Osteoblast (primary cell): Measurements from ENCODE around the gene COMMD9. TPM values are rescaled to one million over a fixed set of nuclear protein-coding genes. Genes with fewer than 3 reads are reported as not detected.

Experiments used
- DNase-seq: peaks from one replicate; pipeline ENCODE4 v3.0.0; 2011; ENCODE audit warnings: low spot score, mixed read lengths; ENCODE audit not compliant: insufficient read length; ENCODE audit errors: missing footprints
- H2AFZ ChIP-seq: 2 replicates; pipeline ENCODE4 v1.6.0; 2011; ENCODE audit warnings: mild to moderate bottlenecking, low read length
- H3K27ac ChIP-seq: 2 replicates; pipeline ENCODE4 v1.5.1; 2011; ENCODE audit warnings: mild to moderate bottlenecking, low read depth, low read length, moderate library complexity
- H3K27me3 ChIP-seq: 2 replicates; pipeline ENCODE4 v1.6.0; 2012; ENCODE audit warnings: mild to moderate bottlenecking, control low read depth, inconsistent platforms, low read length, moderate library complexity; ENCODE audit not compliant: insufficient read depth
- H3K36me3 ChIP-seq: 2 replicates; pipeline ENCODE4 v1.5.1; 2011; ENCODE audit warnings: mild to moderate bottlenecking, low read length, control low read depth, moderate library complexity; ENCODE audit not compliant: insufficient read depth
- H3K4me1 ChIP-seq: 2 replicates; pipeline ENCODE4 v1.5.1; 2011; ENCODE audit warnings: mild to moderate bottlenecking, low read length, control low read depth, moderate library complexity; ENCODE audit not compliant: insufficient read depth
- H3K4me2 ChIP-seq: 2 replicates; pipeline ENCODE4 v1.6.0; 2011; ENCODE audit warnings: mild to moderate bottlenecking, low read length; ENCODE audit not compliant: insufficient read depth
- H3K4me3 ChIP-seq: fragments of 200-600 bp; sonication (generic); 3 replicates; pipeline ENCODE4 v1.5.1; 2012; ENCODE audit warnings: mild to moderate bottlenecking, low read length, inconsistent platforms; ENCODE audit not compliant: insufficient read depth
- H3K79me2 ChIP-seq: 2 replicates; pipeline ENCODE4 v1.6.0; 2012; ENCODE audit warnings: mild to moderate bottlenecking, low read length, control low read depth, inconsistent platforms; ENCODE audit not compliant: insufficient read depth
- H3K9me3 ChIP-seq: 2 replicates; pipeline ENCODE4 v1.5.1; 2011; ENCODE audit warnings: low read depth, low read length, control low read depth
- H4K20me1 ChIP-seq: 2 replicates; pipeline ENCODE4 v1.6.0; 2012; ENCODE audit warnings: mild to moderate bottlenecking, low read length, control low read depth; ENCODE audit not compliant: insufficient read depth
- total RNA-seq: library from RNA; depleted of rRNA; stranded (reverse); fragments of >200 nt; gene quantifications from 2 replicates; pipeline ENCODE4 v1.2.3, GENCODE V29; 2012
- TF ChIP-seq, protein P1 (sequence below): IDR thresholded peaks from 2 replicates; pipeline ENCODE4 v1.5.1; 2011; ENCODE audit warnings: mild to moderate bottlenecking, low read depth, low read length, moderate library complexity; ENCODE audit errors: extremely low read depth

The COMMD9 gene
- total RNA-seq, 1 donor, result 52.5 TPM

- H2AFZ ChIP-seq, result no peak overlapping the region
- DNase-seq, result no peak
- H3K79me2 ChIP-seq, result no peaks in the 10 kb centered on the region
- peaks cover 40% of the 10 kb centered on the region for H3K27me3 ChIP-seq
- H3K4me3 ChIP-seq, result no peak overlapping the region
- peaks cover 11% of the 10 kb centered on the region for H3K4me1 ChIP-seq
- H3K9me3 ChIP-seq, result no peaks in the 10 kb centered on the region
- no peaks in the 10 kb centered on the region for H4K20me1 ChIP-seq
- H3K4me2 ChIP-seq, result peak overlapping the region; percentile 6
- no peaks in the 10 kb centered on the region for H3K36me3 ChIP-seq
- TF ChIP-seq, protein P1, sequence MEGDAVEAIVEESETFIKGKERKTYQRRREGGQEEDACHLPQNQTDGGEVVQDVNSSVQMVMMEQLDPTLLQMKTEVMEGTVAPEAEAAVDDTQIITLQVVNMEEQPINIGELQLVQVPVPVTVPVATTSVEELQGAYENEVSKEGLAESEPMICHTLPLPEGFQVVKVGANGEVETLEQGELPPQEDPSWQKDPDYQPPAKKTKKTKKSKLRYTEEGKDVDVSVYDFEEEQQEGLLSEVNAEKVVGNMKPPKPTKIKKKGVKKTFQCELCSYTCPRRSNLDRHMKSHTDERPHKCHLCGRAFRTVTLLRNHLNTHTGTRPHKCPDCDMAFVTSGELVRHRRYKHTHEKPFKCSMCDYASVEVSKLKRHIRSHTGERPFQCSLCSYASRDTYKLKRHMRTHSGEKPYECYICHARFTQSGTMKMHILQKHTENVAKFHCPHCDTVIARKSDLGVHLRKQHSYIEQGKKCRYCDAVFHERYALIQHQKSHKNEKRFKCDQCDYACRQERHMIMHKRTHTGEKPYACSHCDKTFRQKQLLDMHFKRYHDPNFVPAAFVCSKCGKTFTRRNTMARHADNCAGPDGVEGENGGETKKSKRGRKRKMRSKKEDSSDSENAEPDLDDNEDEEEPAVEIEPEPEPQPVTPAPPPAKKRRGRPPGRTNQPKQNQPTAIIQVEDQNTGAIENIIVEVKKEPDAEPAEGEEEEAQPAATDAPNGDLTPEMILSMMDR, result no peak
- H3K27ac ChIP-seq, result no peak overlapping the region
These were observed 23.6 kb upstream of the COMMD9 start for GRCh38 chr11:36312611-36313472.

- Histone ChIP-seq H3K4me3 (no peak overlapping the region), H3K27me3 (peaks cover 34% of the 10 kb centered on the region), H2AFZ (no peak overlapping the region), H3K9me3 (no peaks in the 10 kb centered on the region), H3K4me2 (peak overlapping the region; percentile 6), H3K4me1 (peaks cover 11% of the 10 kb centered on the region), H3K36me3 (no peaks in the 10 kb centered on the region), H3K27ac (no peak overlapping the region), H3K79me2 (no peaks in the 10 kb centered on the region), H4K20me1 (no peaks in the 10 kb centered on the region)
- DNase-seq, result no peak
- TF ChIP-seq, protein P1, result no peak
These were observed 22.8 kb upstream of the COMMD9 start for GRCh38 chr11:36311926-36312595.

DNA sequence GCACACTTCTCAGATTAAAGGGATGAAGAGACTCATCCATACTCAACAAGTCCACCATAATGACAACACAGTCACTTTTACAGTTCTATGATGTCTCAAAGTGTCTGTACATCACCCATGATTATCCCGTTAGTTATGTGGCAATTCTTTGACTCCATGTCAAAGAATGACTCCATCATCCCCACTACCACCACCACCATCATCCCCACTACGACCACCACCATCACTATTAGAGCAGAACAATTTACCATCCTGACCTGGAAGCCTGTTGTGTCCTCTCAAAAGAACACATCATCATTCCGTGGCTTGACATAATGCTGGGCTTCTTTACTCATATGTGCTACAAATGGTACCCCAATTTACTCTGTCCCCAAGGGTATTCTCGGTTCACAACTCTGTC, 20.6 kb upstream of the COMMD9 start:
- H3K36me3 ChIP-seq, result no peaks in the 10 kb centered on the region
- DNase-seq, result no peak
- no peak overlapping the region for H3K4me2 ChIP-seq
- H3K9me3 ChIP-seq, result no peaks in the 10 kb centered on the region
- peaks cover 11% of the 10 kb centered on the region for H3K4me1 ChIP-seq
- H2AFZ ChIP-seq, result no peak overlapping the region
- no peak overlapping the region for H3K4me3 ChIP-seq
- no peaks in the 10 kb centered on the region for H4K20me1 ChIP-seq
- TF ChIP-seq, protein P1, result no peak
- H3K27me3 ChIP-seq, result peaks cover 16% of the 10 kb centered on the region
- H3K27ac ChIP-seq, result no peak overlapping the region
- H3K79me2 ChIP-seq, result no peaks in the 10 kb centered on the region

DNA sequence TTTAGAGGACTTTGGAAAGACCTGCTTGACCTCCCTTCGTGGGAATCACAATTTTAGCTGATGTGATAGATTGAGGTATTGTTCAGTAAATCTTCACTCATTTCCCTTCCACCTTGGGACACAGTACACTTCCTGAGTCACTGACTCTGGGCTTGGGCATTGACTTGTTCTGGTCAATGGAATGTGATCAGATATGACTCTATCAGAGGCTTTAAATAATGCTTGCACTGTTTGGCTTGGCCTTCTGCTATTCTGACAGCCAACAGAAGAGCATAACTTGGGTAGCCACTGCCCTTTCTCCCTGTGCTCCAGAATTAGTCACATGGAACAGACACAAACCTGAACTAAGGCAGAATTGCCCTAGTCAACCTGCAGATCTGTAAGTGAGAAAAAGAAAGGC, 19.4 kb upstream of the COMMD9 start:
- Histone ChIP-seq H3K79me2 (no peaks in the 10 kb centered on the region), H3K36me3 (no peaks in the 10 kb centered on the region), H3K27ac (no peak overlapping the region), H4K20me1 (no peaks in the 10 kb centered on the region), H2AFZ (no peak overlapping the region), H3K4me1 (peaks cover 11% of the 10 kb centered on the region), H3K9me3 (no peaks in the 10 kb centered on the region), H3K4me2 (no peak overlapping the region), H3K4me3 (no peak overlapping the region), H3K27me3 (peaks cover 4% of the 10 kb centered on the region)
- TF ChIP-seq, protein P1, result no peak
- DNase-seq, result no peak
